ENCODE data around the gene PDHA1. TPM values are rescaled to one million over a fixed set of nuclear protein-coding genes. Genes with fewer than 3 reads are reported as not detected.

The PDHA1 gene
- total and polyA plus RNA-seq, 2 donors from 2014 or later, result 206 to 526 TPM

DNA sequence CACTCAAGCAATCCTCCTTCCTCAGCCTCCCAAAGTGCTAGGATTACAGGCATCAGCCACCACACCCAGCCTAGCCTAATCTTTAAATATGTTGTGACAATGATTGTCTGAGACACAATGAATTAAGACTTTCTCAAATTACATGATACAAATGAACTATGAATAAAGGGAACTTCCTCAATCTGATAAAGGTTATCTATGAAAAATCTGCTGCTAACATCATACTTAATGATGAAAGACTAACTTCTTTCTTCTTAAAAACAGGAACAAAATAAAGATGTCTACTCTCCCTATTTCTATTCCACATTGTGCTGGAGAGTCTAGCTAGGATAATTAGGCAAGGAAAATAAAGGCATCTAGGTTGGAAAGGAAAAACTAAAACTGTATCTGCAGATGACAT, 60.0 kb downstream of the PDHA1 start:
- Histone ChIP-seq H3K4me3 (ENCODE audit: low read length in 3 of 3) (no peak overlapping the region), H3K27me3 (ENCODE audit: control insufficient read depth, insufficient read depth, low read length) (no peaks in the 10 kb centered on the region), H3K4me1 (ENCODE audit: control insufficient read depth in 2 of 3, insufficient read depth in 2 of 3, low read depth in 1 of 3, low read length in 3 of 3) (no peaks in the 10 kb centered on the region), H3K9ac (ENCODE audit: low read length in 3 of 3) (no peak overlapping the region), H3K9me3 (ENCODE audit: control insufficient read depth in 2 of 3, insufficient read depth in 1 of 3, low read length in 3 of 3) (no peaks in the 10 kb centered on the region), H3K36me3 (ENCODE audit: control insufficient read depth in 2 of 3, insufficient read depth in 3 of 3, low read length in 3 of 3) (no peaks in the 10 kb centered on the region), H3K27ac (ENCODE audit: low read depth in 2 of 2, low read length in 2 of 2) (no peak overlapping the region)
- TF ChIP-seq CTCF (IDR thresholded peaks at IDR 0.05; ENCODE audit: borderline replicate concordance, extremely low read depth, insufficient read depth), result no peak
- intact Hi-C loops (cut with DNase I), result no loop called here
- FAIRE-seq (peak; percentile 15), DNase-seq (no peak)

DNA sequence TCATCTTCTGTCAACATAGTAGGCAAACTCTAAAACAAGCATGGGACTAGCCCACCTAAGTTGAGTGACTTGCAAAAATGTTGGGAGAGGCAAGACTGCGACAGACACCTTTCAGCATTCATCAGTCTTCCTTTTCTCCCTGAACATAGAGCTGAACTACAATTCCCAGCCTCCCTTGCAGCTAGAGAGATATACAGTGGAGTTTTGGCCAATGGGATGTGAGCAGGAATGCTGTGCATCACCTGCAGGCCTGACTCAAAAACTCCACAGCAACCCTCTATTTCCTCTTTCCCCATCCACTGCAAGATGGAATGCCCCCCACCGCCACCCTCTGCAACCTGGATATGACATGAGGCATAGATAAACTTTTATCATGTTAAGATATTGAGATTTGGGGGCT, 66.5 kb downstream of the PDHA1 start:
- no peak for DNase-seq
- H3K9ac ChIP-seq (ENCODE audit: low read length in 3 of 3), result no peak overlapping the region

More for the DNA sequence above, 66.5 kb downstream of the PDHA1 start:
- Histone ChIP-seq H3K27me3 (ENCODE audit: control insufficient read depth, insufficient read depth, low read length) (no peaks in the 10 kb centered on the region), H3K27ac (ENCODE audit: low read depth in 2 of 2, low read length in 2 of 2) (no peak overlapping the region), H3K9me3 (ENCODE audit: control insufficient read depth in 2 of 3, insufficient read depth in 1 of 3, low read length in 3 of 3) (no peaks in the 10 kb centered on the region), H3K4me3 (ENCODE audit: low read length in 3 of 3) (no peak overlapping the region), H3K36me3 (ENCODE audit: control insufficient read depth in 2 of 3, insufficient read depth in 3 of 3, low read length in 3 of 3) (no peaks in the 10 kb centered on the region), H3K4me1 (ENCODE audit: control insufficient read depth in 2 of 3, insufficient read depth in 2 of 3, low read depth in 1 of 3, low read length in 3 of 3) (no peaks in the 10 kb centered on the region)
- no peak for TF ChIP-seq CTCF (IDR thresholded peaks at IDR 0.05; ENCODE audit: borderline replicate concordance, extremely low read depth, insufficient read depth)
- FAIRE-seq, result no peak
- intact Hi-C loops (cut with DNase I), result no loop called here

Other genes with a start within 250 kb of the PDHA1 start
- gene ADGRG2, start 221.5 kb upstream of the PDHA1 start, total RNA-seq, result 1.2 TPM
- not detected for gene ADGRG2, start 221.5 kb upstream of the PDHA1 start, polyA plus RNA-seq (ENCODE audit: insufficient read depth, low read depth, low replicate concordance)
- gene MAP3K15, start 171.6 kb downstream of the PDHA1 start, total RNA-seq, result 3.7 TPM
- 5.0 TPM for gene MAP3K15, start 171.6 kb downstream of the PDHA1 start, polyA plus RNA-seq (ENCODE audit: insufficient read depth, low read depth, low replicate concordance)